ENCODE data around the gene TBC1D20. TPM values are rescaled to one million over a fixed set of nuclear protein-coding genes. Genes with fewer than 3 reads are reported as not detected.
"Not testable (repeated sequence)": the region's sequence is repeated elsewhere in the genome, so short reads cannot be mapped to it uniquely, and the experiment has no call there.

Gene TBC1D20
- total RNA-seq, 2 experiments from 2014 or later, result 36.8 to 38.0 TPM

DNA sequence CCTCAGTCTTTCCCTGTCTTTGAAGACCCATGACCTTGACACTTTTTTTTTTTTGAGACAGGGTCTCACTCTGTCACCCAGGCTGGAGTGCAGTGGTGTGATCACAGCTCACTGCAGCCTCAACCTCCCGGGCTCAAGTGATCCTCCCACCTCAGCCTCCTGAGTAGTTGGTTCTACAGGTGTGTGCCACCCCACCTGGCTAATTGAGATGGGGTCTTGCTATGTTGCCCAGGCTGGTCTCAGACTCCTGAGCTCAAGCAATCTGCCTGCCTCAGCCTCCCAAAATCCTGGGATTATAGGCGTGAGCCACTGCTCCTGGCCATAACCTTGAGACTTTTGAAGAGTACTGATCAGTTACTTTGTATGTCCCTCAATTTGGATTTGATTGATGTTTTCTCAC lies 69.0 kb downstream of the TBC1D20 start:
- not testable (repeated sequence) for H3K27ac Mint-ChIP-seq; H3K9me3 Mint-ChIP-seq; H3K4me1 Mint-ChIP-seq; DNase-seq; H3K4me3 Mint-ChIP-seq; H3K27me3 Mint-ChIP-seq; ATAC-seq (ENCODE audit: low read depth)
- POLR2A ChIA-PET, result interaction anchor here (0.7 kb wide), 1 partner anchor 45 kb away, joined by 3 read pairs; no protein-coding TSS in a partner anchor
- peaks cover 31% of the 10 kb centered on the region for H3K36me3 Mint-ChIP-seq

DNA sequence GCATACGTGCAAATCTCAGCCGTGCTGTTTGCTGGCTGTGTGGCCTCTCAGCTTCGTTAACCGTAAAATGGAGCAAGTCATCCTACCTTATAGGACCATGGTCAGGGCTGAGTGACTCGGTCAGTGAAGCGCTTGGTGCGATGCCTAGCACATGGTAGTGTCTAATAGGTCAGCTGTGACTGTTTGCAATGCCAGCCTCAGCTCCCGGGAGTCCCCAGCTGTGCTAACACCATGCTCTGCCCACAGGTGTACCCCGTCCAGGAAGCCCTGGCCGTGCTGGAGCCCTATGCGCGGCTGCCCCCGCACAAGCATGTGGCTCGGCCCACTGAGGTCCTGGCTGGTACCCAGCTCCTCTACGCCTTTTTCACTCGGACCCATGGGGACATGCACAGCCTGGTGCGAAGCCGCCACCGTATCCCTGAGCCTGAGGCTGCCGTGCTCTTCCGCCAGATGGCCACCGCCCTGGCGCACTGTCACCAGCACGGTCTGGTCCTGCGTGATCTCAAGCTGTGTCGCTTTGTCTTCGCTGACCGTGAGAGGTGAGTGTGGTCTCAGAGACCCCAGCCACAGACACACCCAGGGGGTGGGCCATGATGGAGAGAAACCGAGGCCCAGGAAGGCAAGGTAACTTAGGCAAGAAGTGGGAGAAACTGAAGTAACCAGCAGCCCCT lies 71.2 kb downstream of the TBC1D20 start:
- DNase-seq (no peak), ATAC-seq (ENCODE audit: low read depth) (no peak)
- Mint-ChIP-seq H3K4me1 (no peaks in the 10 kb centered on the region), H3K27ac (no peak overlapping the region), H3K36me3 (peaks cover 37% of the 10 kb centered on the region), H3K9me3 (no peaks in the 10 kb centered on the region), H3K4me3 (no peak overlapping the region), H3K27me3 (no peaks in the 10 kb centered on the region)
- POLR2A ChIA-PET, result interaction anchor here (1.4 kb wide), 1 partner anchor 9 kb away, joined by 3 read pairs; no protein-coding TSS in a partner anchor

DNA sequence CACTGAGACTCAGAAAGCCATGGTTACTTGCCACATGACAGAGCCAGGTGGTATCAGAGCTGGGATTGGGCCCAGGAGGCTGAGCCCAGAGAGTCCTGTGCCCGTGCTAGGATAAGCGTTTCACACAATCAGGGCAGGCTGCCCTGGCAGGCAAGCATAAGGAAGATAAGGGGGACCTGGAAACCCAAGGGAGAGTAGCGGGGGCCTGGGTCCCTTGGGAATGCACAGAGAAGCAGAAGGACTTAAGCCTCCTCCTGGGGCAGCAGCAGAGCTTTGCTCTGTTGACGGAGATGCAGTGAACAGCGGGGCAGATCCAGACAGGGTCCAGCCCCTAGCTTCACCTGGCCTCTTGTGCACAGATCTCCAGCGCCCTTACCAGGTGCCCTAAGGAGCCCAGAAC lies 73.1 kb downstream of the TBC1D20 start:
- Mint-ChIP-seq H3K36me3 (peaks cover 45% of the 10 kb centered on the region), H3K27ac (peak overlapping the region; percentile 64)
- POLR2A ChIA-PET, result interaction anchor here (1.0 kb wide), 1 partner anchor 11 kb away, joined by 3 read pairs; no protein-coding TSS in a partner anchor

DNA sequence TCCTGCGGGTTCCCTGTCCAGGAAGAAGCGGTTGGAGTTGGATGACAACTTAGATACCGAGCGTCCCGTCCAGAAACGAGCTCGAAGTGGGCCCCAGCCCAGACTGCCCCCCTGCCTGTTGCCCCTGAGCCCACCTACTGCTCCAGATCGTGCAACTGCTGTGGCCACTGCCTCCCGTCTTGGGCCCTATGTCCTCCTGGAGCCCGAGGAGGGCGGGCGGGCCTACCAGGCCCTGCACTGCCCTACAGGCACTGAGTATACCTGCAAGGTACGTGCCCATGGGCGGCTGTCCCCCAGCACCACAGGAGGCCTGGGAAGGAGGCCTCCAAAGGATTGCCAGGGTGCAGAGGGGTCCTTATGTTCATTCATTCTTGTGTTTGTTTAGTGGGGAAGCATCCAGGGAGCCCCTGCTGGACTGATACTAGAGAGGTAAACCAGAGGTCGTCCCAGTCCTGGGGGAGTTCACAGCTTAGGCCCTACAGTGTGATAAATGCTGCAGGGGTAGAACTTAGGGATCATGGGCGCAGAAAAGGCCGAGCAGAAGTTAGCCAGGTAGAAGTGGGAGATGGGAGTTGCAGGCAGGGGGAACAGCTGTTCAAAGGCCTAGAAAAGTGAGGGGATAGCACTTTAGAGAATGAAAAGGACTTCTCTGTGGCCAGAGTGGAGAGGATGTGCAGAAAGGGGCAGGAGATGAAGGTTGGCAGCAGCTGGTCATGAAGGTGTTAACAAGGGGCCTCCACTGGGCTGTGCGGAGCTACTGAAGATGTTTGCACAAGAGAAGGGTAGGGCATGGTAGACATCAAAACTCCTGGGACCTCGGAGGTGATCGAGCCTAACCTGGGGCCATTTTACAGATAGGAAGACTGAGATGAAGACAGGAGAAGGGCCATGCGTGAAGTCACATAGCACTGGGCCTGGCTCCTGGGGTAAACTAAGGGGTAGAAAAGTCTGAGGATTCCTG lies 74.0 kb downstream of the TBC1D20 start:
- peaks cover 41% of the 10 kb centered on the region for H3K36me3 Mint-ChIP-seq
- no peak overlapping the region for H3K27ac Mint-ChIP-seq
- POLR2A ChIA-PET, result interaction anchor here (1.1 kb wide), 1 partner anchor 19 kb away, joined by 3 read pairs; no protein-coding TSS in a partner anchor
- no peaks in the 10 kb centered on the region for H3K27me3 Mint-ChIP-seq
- DNase-seq (no peak), ATAC-seq (ENCODE audit: low read depth) (no peak)
- H3K4me1 Mint-ChIP-seq, result peaks cover 7% of the 10 kb centered on the region
- no peaks in the 10 kb centered on the region for H3K9me3 Mint-ChIP-seq
- no peak overlapping the region for H3K4me3 Mint-ChIP-seq

More for the DNA sequence above, 73.1 kb downstream of the TBC1D20 start:
- no peak overlapping the region for H3K4me3 Mint-ChIP-seq
- no peaks in the 10 kb centered on the region for H3K9me3 Mint-ChIP-seq
- DNase-seq (no peak), ATAC-seq (ENCODE audit: low read depth) (no peak)
- H3K27me3 Mint-ChIP-seq, result no peaks in the 10 kb centered on the region
- H3K4me1 Mint-ChIP-seq, result no peaks in the 10 kb centered on the region

DNA sequence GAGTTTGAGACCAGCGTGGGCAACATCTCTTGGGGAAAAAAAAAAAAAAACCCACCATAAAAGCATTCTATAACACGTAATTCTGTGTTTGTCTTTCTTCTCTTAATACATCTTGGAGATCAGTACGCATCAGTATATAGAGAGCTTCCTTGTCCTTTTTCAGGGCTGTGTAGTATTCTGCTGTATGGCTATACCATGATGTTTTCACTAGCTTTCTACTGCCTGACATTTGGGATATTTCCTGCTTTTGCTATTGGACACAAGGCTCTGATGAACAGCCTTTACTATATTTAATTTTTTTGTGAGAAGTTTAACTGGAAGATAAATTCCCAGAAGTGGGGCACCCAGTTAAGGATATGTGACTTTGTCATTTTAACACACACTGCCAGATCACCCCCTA lies 74.8 kb downstream of the TBC1D20 start:
- DNase-seq (no peak), ATAC-seq (ENCODE audit: low read depth) (no peak)
- POLR2A ChIA-PET, result interaction anchor here (1.1 to 1.3 kb wide), 2 partner anchors 13 to 20 kb away, joined by 3 to 6 read pairs; no protein-coding TSS in a partner anchor
- Mint-ChIP-seq H3K9me3 (no peaks in the 10 kb centered on the region), H3K4me1 (peaks cover 12% of the 10 kb centered on the region), H3K27ac (no peak overlapping the region), H3K4me3 (no peak overlapping the region), H3K36me3 (peaks cover 37% of the 10 kb centered on the region), H3K27me3 (no peaks in the 10 kb centered on the region)

DNA sequence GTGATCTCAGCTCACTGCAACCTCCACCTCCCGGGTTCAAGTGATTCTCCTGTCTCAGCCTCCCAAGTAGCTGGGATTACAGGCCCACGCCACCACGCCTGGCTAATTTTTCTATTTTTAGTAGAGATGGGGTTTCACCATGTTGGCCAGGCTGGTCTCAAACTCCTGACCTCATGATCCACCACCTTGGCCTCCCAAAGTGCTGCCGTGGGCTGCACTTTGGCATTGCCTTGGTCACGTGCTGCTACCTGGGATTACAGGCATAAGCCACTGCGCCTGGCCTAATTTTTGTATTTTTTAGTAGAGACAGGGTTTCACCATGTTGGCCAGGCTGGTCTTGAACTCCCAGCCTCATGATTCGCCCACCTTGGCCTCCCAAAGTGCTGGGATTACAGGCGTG lies 75.7 kb downstream of the TBC1D20 start:
- H3K27me3 Mint-ChIP-seq; H3K9me3 Mint-ChIP-seq; ATAC-seq (ENCODE audit: low read depth); H3K27ac Mint-ChIP-seq; H3K4me3 Mint-ChIP-seq; DNase-seq: not testable (repeated sequence)
- POLR2A ChIA-PET, result interaction anchor here (1.3 to 1.4 kb wide), 2 partner anchors 14 to 21 kb away, joined by 4 to 6 read pairs; partner anchors contain the start of gene RBCK1
- Mint-ChIP-seq H3K4me1 (peaks cover 15% of the 10 kb centered on the region), H3K36me3 (peaks cover 36% of the 10 kb centered on the region)

Other genes with a start within 250 kb of the TBC1D20 start
- gene DEFB129, start 235.3 kb downstream of the TBC1D20 start, total RNA-seq, result not detected
- not detected for gene DEFB132, start 204.8 kb downstream of the TBC1D20 start, total RNA-seq
- 10 to 100 TPM in 1 of 2 experiments, 1 to 10 TPM in 1; 9.6 to 11.7 TPM for gene C20orf96, start 171.8 kb downstream of the TBC1D20 start, total RNA-seq
- gene ZCCHC3, start 165.0 kb downstream of the TBC1D20 start, total RNA-seq, result 10 to 100 TPM; 30.0 to 30.6 TPM
- gene SOX12, start 137.0 kb downstream of the TBC1D20 start, total RNA-seq, result 10 to 100 TPM; 10.1 to 10.6 TPM
- 1 to 10 TPM; 3.6 to 3.7 TPM for gene NRSN2, start 115.4 kb downstream of the TBC1D20 start, total RNA-seq
- 10 to 100 TPM; 24.2 to 26.1 TPM for gene TRIB3, start 81.8 kb downstream of the TBC1D20 start, total RNA-seq
- gene RBCK1, start 54.2 kb downstream of the TBC1D20 start, total RNA-seq, result 100 to 1,000 TPM; 156 to 179 TPM
- 100 to 1,000 TPM; 113 to 114 TPM for gene CSNK2A1, start 81.3 kb upstream of the TBC1D20 start, total RNA-seq
- gene TCF15, start 147.8 kb upstream of the TBC1D20 start, total RNA-seq, result not detected
- gene SRXN1, start 190.7 kb upstream of the TBC1D20 start, total RNA-seq, result 10 to 100 TPM; 11.6 to 11.7 TPM
- gene SCRT2, start 213.3 kb upstream of the TBC1D20 start, total RNA-seq, result not detected

Data from activated naive CD8-positive, alpha-beta T cell treated with anti-CD3 and anti-CD28 coated beads, Interleukin-2, amount 10 ng/mL, durations not matched to agents 7 days and 5 days (primary cell).